LNCaP clone FGC (cell line): ENCODE results near the gene FBRSL1.
A peak's percentile ranks its signal among the peaks of the same experiment; 100 is the strongest.
"Not testable (repeated sequence)": the region's sequence is repeated elsewhere in the genome, so short reads cannot be mapped to it uniquely, and the experiment has no call there.

ENCODE experiments used
- DNase-seq: peaks from one replicate; pipeline ENCODE4 v3.0.0-alpha.2; 2011; ENCODE audit warnings: low read depth
- H3K4me3 ChIP-seq: 2 replicates; pipeline ENCODE4 v1.5.1; 2011; ENCODE audit warnings: mild to moderate bottlenecking, low read depth, low read length, control low read depth
- TF ChIP-seq, protein P1 (sequence below): IDR thresholded peaks from 2 replicates; pipeline ENCODE4 v1.5.1; 2012; ENCODE audit warnings: mild to moderate bottlenecking; ENCODE audit not compliant: control insufficient read depth, insufficient read depth; ENCODE audit errors: extremely low read depth

FBRSL1 gene

DNA sequence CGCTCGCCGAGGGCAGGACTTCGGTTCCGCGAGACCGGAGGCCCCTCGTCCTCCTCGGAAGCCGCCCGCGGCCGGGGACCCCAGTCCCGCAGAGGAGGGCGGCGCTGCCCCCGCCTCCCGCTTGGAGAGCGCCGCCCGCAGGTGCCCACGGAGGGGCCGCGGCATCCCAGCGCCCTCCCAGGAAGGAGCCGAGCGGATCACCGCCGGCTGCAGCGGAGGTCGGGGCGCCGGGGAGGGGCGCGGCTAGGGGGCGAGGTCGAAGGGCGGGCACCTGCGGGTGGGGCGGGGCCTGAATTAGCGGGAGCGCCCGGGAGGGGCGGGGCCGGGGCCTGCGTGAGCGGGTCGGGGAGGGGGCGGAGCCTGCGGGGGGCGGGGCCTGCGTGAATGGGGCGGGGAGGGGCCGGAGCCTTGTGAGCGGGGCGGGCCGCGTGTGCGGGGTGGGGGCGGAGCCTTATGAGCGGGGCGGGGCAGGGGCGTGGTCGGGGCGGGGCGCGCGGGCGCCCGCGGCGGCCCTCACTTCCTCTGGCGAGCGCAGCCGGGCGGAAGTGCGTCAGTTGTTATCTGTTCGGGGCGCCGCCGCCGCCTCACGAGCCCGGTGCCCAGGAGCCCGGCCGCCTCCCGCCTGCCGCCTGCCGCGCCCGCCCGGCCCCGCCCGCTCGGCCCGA, at the start of gene FBRSL1:
TSS of gene FBRSL1 (plus strand) at position 550 of the 665 bp plus-strand sequence.
- TF ChIP-seq, protein P1, sequence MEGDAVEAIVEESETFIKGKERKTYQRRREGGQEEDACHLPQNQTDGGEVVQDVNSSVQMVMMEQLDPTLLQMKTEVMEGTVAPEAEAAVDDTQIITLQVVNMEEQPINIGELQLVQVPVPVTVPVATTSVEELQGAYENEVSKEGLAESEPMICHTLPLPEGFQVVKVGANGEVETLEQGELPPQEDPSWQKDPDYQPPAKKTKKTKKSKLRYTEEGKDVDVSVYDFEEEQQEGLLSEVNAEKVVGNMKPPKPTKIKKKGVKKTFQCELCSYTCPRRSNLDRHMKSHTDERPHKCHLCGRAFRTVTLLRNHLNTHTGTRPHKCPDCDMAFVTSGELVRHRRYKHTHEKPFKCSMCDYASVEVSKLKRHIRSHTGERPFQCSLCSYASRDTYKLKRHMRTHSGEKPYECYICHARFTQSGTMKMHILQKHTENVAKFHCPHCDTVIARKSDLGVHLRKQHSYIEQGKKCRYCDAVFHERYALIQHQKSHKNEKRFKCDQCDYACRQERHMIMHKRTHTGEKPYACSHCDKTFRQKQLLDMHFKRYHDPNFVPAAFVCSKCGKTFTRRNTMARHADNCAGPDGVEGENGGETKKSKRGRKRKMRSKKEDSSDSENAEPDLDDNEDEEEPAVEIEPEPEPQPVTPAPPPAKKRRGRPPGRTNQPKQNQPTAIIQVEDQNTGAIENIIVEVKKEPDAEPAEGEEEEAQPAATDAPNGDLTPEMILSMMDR: no peak
- no peak for DNase-seq
- peak within 1 kb of the TSS; percentile 93 for H3K4me3 ChIP-seq

DNA sequence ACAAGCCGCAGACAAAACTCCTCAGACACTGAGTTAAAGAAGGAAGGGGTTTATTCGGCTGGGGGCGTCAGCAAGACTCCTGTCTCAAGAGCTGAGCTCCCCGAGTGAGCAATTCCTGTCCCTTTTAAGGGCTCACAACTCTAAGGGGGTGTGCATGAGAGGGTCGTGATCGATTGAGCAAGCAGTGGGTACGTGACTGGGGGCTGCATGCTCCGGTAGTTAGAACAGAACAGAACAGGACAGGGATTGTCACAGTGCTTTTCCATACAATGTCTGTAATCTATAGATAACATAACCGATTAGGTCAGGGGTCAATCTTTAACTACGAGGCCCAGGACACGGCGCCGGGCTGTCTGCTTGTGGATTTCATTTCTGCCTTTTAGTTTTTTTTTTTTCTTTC, 49.5 kb upstream of the FBRSL1 start:
- H3K4me3 ChIP-seq, DNase-seq: not testable (repeated sequence)

DNA sequence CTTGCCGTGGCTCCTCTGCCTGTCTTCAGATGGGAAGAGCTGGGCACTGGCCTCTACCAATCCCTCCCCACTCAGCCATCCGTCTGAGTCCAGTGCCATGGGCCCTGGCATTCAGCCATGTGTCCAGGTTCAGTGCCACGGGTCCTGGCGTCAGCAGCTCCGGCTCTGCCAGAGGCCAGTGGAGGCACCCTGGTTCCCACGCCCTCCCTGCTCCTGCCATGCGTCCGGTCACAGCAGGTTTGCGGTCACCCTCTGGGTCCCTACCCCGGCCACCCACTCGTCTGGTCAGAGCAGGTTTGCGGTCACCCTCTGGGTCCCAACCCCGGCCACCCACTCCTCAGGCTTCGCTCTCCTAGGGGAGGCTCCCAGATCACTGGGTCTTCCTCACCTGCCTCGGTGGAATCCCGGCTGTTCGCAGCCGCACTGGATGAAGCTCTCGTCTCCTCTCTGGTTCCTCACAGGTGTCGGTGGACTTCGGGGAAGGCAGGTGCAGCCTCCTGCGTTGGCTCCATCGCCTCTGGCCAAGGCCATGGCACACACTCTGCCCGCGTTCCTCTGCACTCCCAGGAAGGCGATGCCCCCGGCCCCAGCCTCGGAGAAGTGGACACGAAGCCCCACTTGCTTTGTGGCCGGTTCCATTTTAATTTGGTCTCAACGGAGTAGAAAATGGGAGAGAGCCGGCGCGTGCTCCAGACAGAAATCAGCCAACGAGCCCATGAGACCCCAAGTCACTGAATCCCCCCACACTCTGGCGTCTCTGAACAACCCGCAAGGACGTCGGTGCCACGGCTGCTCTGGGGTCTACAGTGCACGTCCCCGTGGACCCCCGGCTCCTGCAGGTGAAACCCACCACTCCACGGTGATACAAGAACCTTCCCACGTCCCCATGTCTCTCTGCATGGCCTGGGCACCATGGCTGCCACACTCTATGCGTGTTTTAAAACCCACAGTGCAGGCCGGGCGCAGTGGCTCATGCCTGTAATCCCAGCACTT, 47.8 kb upstream of the FBRSL1 start:
- no peak for DNase-seq
- no peak overlapping the region for H3K4me3 ChIP-seq
- TF ChIP-seq, protein P1: no peak

DNA sequence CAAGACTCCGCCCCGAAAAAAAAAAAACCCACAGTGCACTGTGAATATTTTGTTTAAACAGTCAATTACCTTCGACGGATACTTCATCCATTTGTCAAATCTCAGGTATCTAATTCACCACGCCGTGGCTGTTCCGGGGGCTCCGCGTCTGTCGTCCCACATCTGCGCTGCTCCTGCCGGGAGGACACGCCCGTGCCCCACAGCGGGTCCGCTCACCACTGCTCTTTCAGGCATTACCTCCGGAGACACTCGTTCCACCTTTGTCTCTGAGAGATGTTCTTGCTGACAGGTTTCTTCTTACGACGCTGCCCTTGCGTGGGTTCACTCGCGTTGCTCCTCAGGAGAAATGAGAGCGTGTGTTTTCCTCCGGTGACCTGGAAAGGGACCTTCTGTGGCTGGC, 46.9 kb upstream of the FBRSL1 start:
- H3K4me3 ChIP-seq: no peak overlapping the region
- TF ChIP-seq, protein P1: no peak
- DNase-seq: no peak

DNA sequence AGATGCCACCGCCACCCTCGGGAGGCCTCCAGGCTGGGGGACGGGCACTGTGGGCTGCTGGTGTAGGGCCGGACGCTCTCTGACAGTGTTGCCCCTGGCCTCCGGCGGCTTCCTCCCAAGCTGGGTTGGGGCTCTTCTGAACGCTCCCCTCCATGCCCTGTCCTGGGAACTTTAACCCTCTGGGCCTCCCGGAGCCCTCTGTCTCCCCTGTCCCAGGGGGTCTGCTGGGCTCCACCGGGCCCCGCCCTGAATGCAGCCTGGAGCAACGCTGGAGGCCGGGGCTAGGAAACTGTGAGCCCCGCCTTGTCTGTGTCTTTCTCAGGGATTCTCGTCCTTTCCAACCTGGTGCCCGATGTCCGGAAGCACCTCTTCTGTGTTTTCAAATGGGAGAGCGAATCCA, 45.7 kb upstream of the FBRSL1 start:
- TF ChIP-seq, protein P1: no peak
- no peak overlapping the region for H3K4me3 ChIP-seq

DNA sequence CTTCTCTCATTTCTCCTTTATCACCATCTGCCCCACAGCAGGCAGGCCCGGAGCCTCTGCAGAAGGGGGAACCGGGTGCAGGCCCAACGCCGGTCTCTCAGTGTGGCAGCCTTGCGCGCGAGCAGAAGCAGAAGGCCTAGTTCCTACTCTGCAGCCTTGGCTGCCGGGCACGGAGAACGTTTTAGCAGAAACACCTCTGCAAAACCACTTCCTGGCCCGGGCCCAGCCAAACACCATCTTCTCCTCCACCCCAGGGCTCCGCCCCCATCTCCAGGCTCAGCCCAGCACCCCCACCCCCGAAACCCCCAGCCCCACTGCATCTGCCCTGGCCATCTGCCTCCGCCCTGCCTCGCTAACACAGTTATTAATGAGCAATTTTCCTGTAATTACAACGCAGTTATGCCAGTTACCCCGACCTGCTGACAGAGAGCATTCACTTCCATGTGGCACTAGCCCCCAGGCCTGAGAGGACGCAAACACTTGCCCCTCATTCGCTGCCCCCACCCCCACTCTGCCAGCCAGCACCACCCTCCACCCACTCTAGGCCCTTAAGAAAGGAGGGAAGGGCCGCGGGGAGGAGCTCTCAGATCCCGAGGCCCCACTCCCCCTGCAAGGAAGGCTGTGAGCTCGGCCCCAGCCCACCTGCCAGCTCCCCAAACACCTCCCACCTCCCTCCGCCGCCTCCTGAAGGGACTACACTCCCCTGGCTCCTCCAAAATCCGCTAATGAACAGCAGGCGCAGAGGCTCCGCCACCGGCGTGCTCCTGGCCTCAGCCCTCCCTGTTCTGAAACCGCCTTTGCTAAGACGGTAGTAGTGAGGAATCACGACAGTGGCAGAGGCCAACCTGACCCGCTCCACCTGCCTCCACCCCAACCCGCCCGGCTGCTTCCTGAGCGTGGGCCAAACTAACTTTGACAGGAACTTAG, 44.7 kb upstream of the FBRSL1 start:
- DNase-seq: no peak
- TF ChIP-seq, protein P1: no peak
- H3K4me3 ChIP-seq: peak overlapping the region; percentile 91

More for the DNA sequence above, 45.7 kb upstream of the FBRSL1 start:
- no peak for DNase-seq
